Right atrium auricular region (tissue), 2 donors: ENCODE data around the gene EFCAB9. TPM values are rescaled to one million over a fixed set of nuclear protein-coding genes. Genes with fewer than 3 reads are reported as not detected.

Source experiments
- DNase-seq: peaks from one replicate; pipeline ENCODE4 v3.0.0-alpha.2; 2019; ENCODE audit warnings: low spot score
- H3K27ac ChIP-seq, 2 donors: fragments of 200-600 bp; sonication (generic); 1 replicate in 1 of 2; 2 replicates in 1 of 2; pipeline ENCODE4 v1.5.1; 2016 to 2019
- H3K27me3 ChIP-seq, 2 donors: fragments of 200-600 bp; sonication (generic); one replicate each; pipeline versions ENCODE4 v1.5.1 to v1.6.0; 2017 to 2019
- H3K36me3 ChIP-seq: fragments of 200-600 bp; sonication (generic); one replicate; pipeline ENCODE4 v1.5.1; 2016
- H3K4me1 ChIP-seq, 2 donors: fragments of 200-600 bp; sonication (generic); one replicate each; pipeline versions ENCODE4 v1.5.1 to v1.6.0; 2017 to 2019
- H3K4me3 ChIP-seq, 2 donors: fragments of 200-600 bp; sonication (generic); 1 replicate in 1 of 2; 2 replicates in 1 of 2; pipeline ENCODE4 v1.5.1; 2017 to 2019; ENCODE audit warnings: mild to moderate bottlenecking in 1 of 2, moderate library complexity in 1 of 2
- H3K9me3 ChIP-seq, 2 donors: fragments of 200-600 bp; sonication (generic); one replicate each; pipeline ENCODE4 v1.5.1; 2019
- CTCF ChIP-seq, 2 donors: fragments of 200-600 bp; sonication (generic); IDR thresholded peaks; one replicate each; pipeline ENCODE4 v1.5.1; 2019; ENCODE audit warnings: antibody characterized with exemption in 2 of 2
- total RNA-seq, 2 donors: library from RNA; depleted of rRNA; stranded (reverse); fragments of >200 nt; gene quantifications; one replicate each; pipeline ENCODE4 v1.1.0, GENCODE V29; 2016

Gene EFCAB9
- total RNA-seq, 2 donors from 2014 or later = not detected

GRCh38 chr5:172211676-172212075, 17.7 kb downstream of the EFCAB9 start:
- Histone ChIP-seq H3K27me3 (no peaks in the 10 kb centered on the region), H3K4me1 (no peaks in the 10 kb centered on the region), H3K4me3 (no peak overlapping the region), H3K36me3 (peaks cover 9% of the 10 kb centered on the region), H3K9me3 (no peaks in the 10 kb centered on the region), H3K27ac (no peak overlapping the region)
- no peak for DNase-seq
- no peak for TF ChIP-seq CTCF (IDR thresholded peaks at IDR 0.05)

GRCh38 chr5:172213126-172213525, 19.2 kb downstream of the EFCAB9 start:
- H3K27ac ChIP-seq = no peak overlapping the region
- no peak overlapping the region for H3K4me3 ChIP-seq
- no peak for TF ChIP-seq CTCF (IDR thresholded peaks at IDR 0.05)
- peaks cover 9% of the 10 kb centered on the region for H3K36me3 ChIP-seq
- no peaks in the 10 kb centered on the region for H3K9me3 ChIP-seq
- no peaks in the 10 kb centered on the region for H3K27me3 ChIP-seq
- no peaks in the 10 kb centered on the region for H3K4me1 ChIP-seq
- no peak for DNase-seq

GRCh38 chr5:172216345-172216744, 22.4 kb downstream of the EFCAB9 start:
- H3K27me3 ChIP-seq = no peaks in the 10 kb centered on the region
- DNase-seq = no peak
- peaks cover 0 to 14% of the 10 kb centered on the region in 2 donors for H3K9me3 ChIP-seq
- peaks cover 17% of the 10 kb centered on the region for H3K36me3 ChIP-seq
- TF ChIP-seq CTCF (IDR thresholded peaks at IDR 0.05) = no peak
- H3K27ac ChIP-seq = no peak overlapping the region
- H3K4me1 ChIP-seq = no peaks in the 10 kb centered on the region
- H3K4me3 ChIP-seq = no peak overlapping the region

- Histone ChIP-seq H3K27me3 (no peaks in the 10 kb centered on the region), H3K4me3 (no peak overlapping the region), H3K27ac (no peak overlapping the region), H3K36me3 (peaks cover 9% of the 10 kb centered on the region), H3K4me1 (no peaks in the 10 kb centered on the region), H3K9me3 (peaks cover 0 to 14% of the 10 kb centered on the region in 2 donors)
- DNase-seq = no peak
- no peak for TF ChIP-seq CTCF (IDR thresholded peaks at IDR 0.05)
These were observed 25.3 kb downstream of the EFCAB9 start for GRCh38 chr5:172219296-172219695.

GRCh38 chr5:172223901-172224873, 30.2 kb downstream of the EFCAB9 start:
- TF ChIP-seq CTCF (IDR thresholded peaks at IDR 0.05) = no peak
- Histone ChIP-seq H3K4me3 (no peak overlapping the region), H3K27me3 (no peaks in the 10 kb centered on the region), H3K4me1 (no peaks in the 10 kb centered on the region), H3K9me3 (peaks cover 0 to 4% of the 10 kb centered on the region in 2 donors), H3K27ac (no peak overlapping the region), H3K36me3 (peaks cover 9% of the 10 kb centered on the region)
- DNase-seq = no peak
